ENCODE results near the gene CCT7.

GRCh38 chr2:73289304-73289703 is 55.2 kb downstream of the CCT7 start:
- no peak for TF ChIP-seq CTCF (IDR thresholded peaks at IDR 0.05)
- TF ChIP-seq POLR2A (IDR thresholded peaks at IDR 0.05): no peak

All from right lobe of liver (tissue), 4 donors.